Trophoblast cell (in vitro differentiated cells and primary cell): Measurements from ENCODE around the gene CRADD.

ENCODE experiments used
- DNase-seq, 2 donors: peaks; one replicate each; pipeline ENCODE4 v3.0.0-alpha.2; 2016
- H2AFZ ChIP-seq: 2 replicates; pipeline ENCODE4 v1.6.1; 2013; ENCODE audit warnings: low read length, moderate library complexity, mild to moderate bottlenecking; ENCODE audit not compliant: insufficient read depth, poor library complexity
- H2AK5ac ChIP-seq: 2 replicates; pipeline ENCODE4 v1.6.1; 2013; ENCODE audit warnings: mild to moderate bottlenecking, low read length
- H2BK120ac ChIP-seq: 2 replicates; pipeline ENCODE4 v1.6.1; 2013; ENCODE audit warnings: low read length, mild to moderate bottlenecking, moderate library complexity; ENCODE audit not compliant: insufficient read depth, poor library complexity
- H2BK12ac ChIP-seq: 2 replicates; pipeline ENCODE4 v1.6.1; 2013; ENCODE audit warnings: mild to moderate bottlenecking, low read length, moderate library complexity
- H2BK5ac ChIP-seq: 2 replicates; pipeline ENCODE4 v1.6.1; 2013; ENCODE audit warnings: low read length, low read depth, moderate library complexity, mild to moderate bottlenecking; ENCODE audit not compliant: poor library complexity
- H3K14ac ChIP-seq: 2 replicates; pipeline ENCODE4 v1.6.1; 2013; ENCODE audit warnings: mild to moderate bottlenecking, low read length
- H3K18ac ChIP-seq: 2 replicates; pipeline ENCODE4 v1.6.1; 2013; ENCODE audit warnings: mild to moderate bottlenecking, low read length
- H3K23ac ChIP-seq: 2 replicates; pipeline ENCODE4 v1.6.1; 2013; ENCODE audit warnings: low read length
- H3K27ac ChIP-seq: 2 replicates; pipeline ENCODE4 v1.5.1; 2013; ENCODE audit warnings: low read depth, mild to moderate bottlenecking, inconsistent platforms, low read length, moderate library complexity
- H3K27me3 ChIP-seq: 2 replicates; pipeline ENCODE4 v1.6.1; 2013; ENCODE audit warnings: inconsistent platforms, mild to moderate bottlenecking, low read length, moderate library complexity; ENCODE audit not compliant: insufficient read depth
- H3K36me3 ChIP-seq, 2 experiments: 1 replicate in 1 of 2; 2 replicates in 1 of 2; pipeline ENCODE4 v1.6.1; 2013; ENCODE audit warnings: low read length in 2 of 2, mild to moderate bottlenecking in 2 of 2, moderate library complexity in 1 of 2; ENCODE audit not compliant: insufficient read depth in 2 of 2, control insufficient read depth in 1 of 2
- H3K4ac ChIP-seq: 2 replicates; pipeline ENCODE4 v1.6.1; 2013; ENCODE audit warnings: low read depth, mild to moderate bottlenecking, low read length, moderate library complexity
- H3K4me1 ChIP-seq, 2 experiments: 1 replicate in 1 of 2; 2 replicates in 1 of 2; pipeline ENCODE4 v1.6.1; 2013; ENCODE audit warnings: low read length in 2 of 2, mild to moderate bottlenecking in 2 of 2, moderate library complexity in 1 of 2; ENCODE audit not compliant: insufficient read depth in 2 of 2, control insufficient read depth in 1 of 2
- H3K4me2 ChIP-seq: 2 replicates; pipeline ENCODE4 v1.6.1; 2013; ENCODE audit warnings: inconsistent platforms, mild to moderate bottlenecking, low read length, moderate library complexity
- H3K4me3 ChIP-seq: 2 replicates; pipeline ENCODE4 v1.5.1; 2013; ENCODE audit warnings: mild to moderate bottlenecking, low read depth, low read length, inconsistent platforms
- H3K79me1 ChIP-seq: one replicate; pipeline ENCODE4 v1.6.1; 2013; ENCODE audit warnings: low read length
- H3K79me2 ChIP-seq: 2 replicates; pipeline ENCODE4 v1.6.1; 2013; ENCODE audit warnings: low read length, mild to moderate bottlenecking; ENCODE audit not compliant: control insufficient read depth, insufficient read depth, poor library complexity
- H3K9ac ChIP-seq: 2 replicates; pipeline ENCODE4 v1.6.1; 2013; ENCODE audit warnings: mild to moderate bottlenecking, low read length
- H3K9me3 ChIP-seq: 2 replicates; pipeline ENCODE4 v1.6.1; 2013; ENCODE audit warnings: low read depth, mild to moderate bottlenecking, control low read depth, inconsistent platforms, low read length; ENCODE audit not compliant: insufficient read depth
- H4K12ac ChIP-seq: 2 replicates; pipeline ENCODE4 v1.6.1; 2013; ENCODE audit warnings: low read depth, mild to moderate bottlenecking, low read length, moderate library complexity
- H4K8ac ChIP-seq: 2 replicates; pipeline ENCODE4 v1.6.1; 2013; ENCODE audit warnings: low read depth, mild to moderate bottlenecking, low read length, moderate library complexity
- H4K91ac ChIP-seq: one replicate; pipeline ENCODE4 v1.6.1; 2013; ENCODE audit warnings: low read depth, mild to moderate bottlenecking, low read length, moderate library complexity
- WGBS: extraction: QIAGEN DNeasy Blood & Tissue Kit; methylation state at CpG from one replicate; pipeline ENCODE4 v1.1.7; 2013; ENCODE audit warnings: missing lambda C conversion rate; ENCODE audit not compliant: insufficient read length, insufficient coverage; ENCODE audit errors: extremely low coverage; 5-methylcytosine and 5-hydroxymethylcytosine counted together

Gene CRADD

GRCh38 chr12:93784339-93785086 is 107.3 kb downstream of the CRADD start:
- no peaks in the 10 kb centered on the region for H3K27me3 ChIP-seq
- H4K12ac ChIP-seq, result no peak overlapping the region
- H3K18ac ChIP-seq, result no peak overlapping the region
- H3K4me2 ChIP-seq, result no peak overlapping the region
- H3K14ac ChIP-seq, result no peak overlapping the region
- no peak overlapping the region for H2BK12ac ChIP-seq
- no peak overlapping the region for H3K23ac ChIP-seq
- H2BK5ac ChIP-seq, result no peak overlapping the region
- H4K8ac ChIP-seq, result no peak overlapping the region
- no peak overlapping the region for H3K4me3 ChIP-seq
- peak; percentile 44 to 59 for DNase-seq
- no peak overlapping the region for H2AK5ac ChIP-seq
- H3K4ac ChIP-seq, result no peak overlapping the region
- H3K4me1 ChIP-seq, result peaks cover 3 to 11% of the 10 kb centered on the region in 2 experiments
- no peaks in the 10 kb centered on the region for H3K9me3 ChIP-seq
- WGBS, result no CpG with 5 or more reads among the region's 9 CpGs
- no peak overlapping the region for H4K91ac ChIP-seq
- H2BK120ac ChIP-seq, result no peak overlapping the region
- H3K36me3 ChIP-seq, result no peaks in the 10 kb centered on the region
- H2AFZ ChIP-seq, result no peak overlapping the region
- peak overlapping the region; percentile 48 for H3K27ac ChIP-seq
- H3K9ac ChIP-seq, result no peak overlapping the region
- no peaks in the 10 kb centered on the region for H3K79me2 ChIP-seq
- peaks cover 3% of the 10 kb centered on the region for H3K79me1 ChIP-seq

- Histone ChIP-seq H4K12ac (no peak overlapping the region), H3K9ac (no peak overlapping the region), H3K14ac (no peak overlapping the region), H3K27me3 (no peaks in the 10 kb centered on the region), H3K4me2 (peak overlapping the region; percentile 0), H3K23ac (no peak overlapping the region), H3K18ac (no peak overlapping the region), H3K79me2 (no peaks in the 10 kb centered on the region), H3K9me3 (no peaks in the 10 kb centered on the region), H2BK12ac (no peak overlapping the region), H2BK120ac (peak overlapping the region; percentile 4), H2AK5ac (no peak overlapping the region), H2BK5ac (no peak overlapping the region), H3K27ac (peak overlapping the region; percentile 59), H3K4ac (no peak overlapping the region), H4K91ac (peak overlapping the region; percentile 8), H2AFZ (no peak overlapping the region), H3K79me1 (peaks cover 3% of the 10 kb centered on the region), H3K36me3 (no peaks in the 10 kb centered on the region), H3K4me3 (no peak overlapping the region), H3K4me1 (peaks cover 3 to 11% of the 10 kb centered on the region in 2 experiments), H4K8ac (no peak overlapping the region)
- WGBS, result no CpG with 5 or more reads among the region's 8 CpGs
- DNase-seq, result peak; percentile 79 to 85
Observed at GRCh38 chr12:93785249-93786010, 108.3 kb downstream of the CRADD start.

- Histone ChIP-seq H3K79me2 (no peaks in the 10 kb centered on the region), H2BK120ac (no peak overlapping the region), H2BK5ac (no peak overlapping the region), H2AK5ac (no peak overlapping the region), H3K9ac (no peak overlapping the region), H3K23ac (no peak overlapping the region), H3K9me3 (no peaks in the 10 kb centered on the region), H3K79me1 (peaks cover 3% of the 10 kb centered on the region), H2BK12ac (no peak overlapping the region), H3K4me2 (no peak overlapping the region), H3K14ac (no peak overlapping the region), H4K12ac (no peak overlapping the region), H4K8ac (no peak overlapping the region), H3K4ac (no peak overlapping the region), H3K27ac (no peak overlapping the region), H3K27me3 (no peaks in the 10 kb centered on the region), H2AFZ (no peak overlapping the region), H3K18ac (no peak overlapping the region), H4K91ac (no peak overlapping the region), H3K4me1 (peaks cover 3 to 11% of the 10 kb centered on the region in 2 experiments), H3K36me3 (no peaks in the 10 kb centered on the region), H3K4me3 (no peak overlapping the region)
- DNase-seq, result no peak
- WGBS, result no CpG with 5 or more reads among the region's 4 CpGs
Observed at GRCh38 chr12:93786656-93787397, 109.7 kb downstream of the CRADD start.

GRCh38 chr12:93788853-93789252 is 111.7 kb downstream of the CRADD start:
- H3K18ac ChIP-seq, result no peak overlapping the region
- H2BK120ac ChIP-seq, result no peak overlapping the region
- H3K4me2 ChIP-seq, result no peak overlapping the region
- no peak overlapping the region for H3K23ac ChIP-seq
- no peaks in the 10 kb centered on the region for H3K36me3 ChIP-seq
- DNase-seq, result no peak
- H3K4me1 ChIP-seq, result peaks cover 3 to 9% of the 10 kb centered on the region in 2 experiments
- no peak overlapping the region for H2AFZ ChIP-seq
- no peak overlapping the region for H4K8ac ChIP-seq
- no peak overlapping the region for H3K4me3 ChIP-seq
- no peak overlapping the region for H4K91ac ChIP-seq
- no peak overlapping the region for H3K9ac ChIP-seq
- peak overlapping the region; percentile 15 for H2BK12ac ChIP-seq
- no peaks in the 10 kb centered on the region for H3K9me3 ChIP-seq
- H3K79me2 ChIP-seq, result no peaks in the 10 kb centered on the region
- no peak overlapping the region for H3K14ac ChIP-seq
- no peak overlapping the region for H2BK5ac ChIP-seq
- H2AK5ac ChIP-seq, result no peak overlapping the region
- no peak overlapping the region for H3K4ac ChIP-seq
- no peak overlapping the region for H4K12ac ChIP-seq
- WGBS, result no CpG with 5 or more reads among the region's 3 CpGs
- no peaks in the 10 kb centered on the region for H3K27me3 ChIP-seq
- H3K79me1 ChIP-seq, result peaks cover 3% of the 10 kb centered on the region
- H3K27ac ChIP-seq, result no peak overlapping the region
